NCI-H524 treated with DMSO at 0.1 percent for 48 hours (cell line): ENCODE results near the gene ABCG1.
A peak's percentile ranks its signal among the peaks of the same experiment; 100 is the strongest.
"Not testable (repeated sequence)": the region's sequence is repeated elsewhere in the genome, so short reads cannot be mapped to it uniquely, and the experiment has no call there.

Source experiments
- DNase-seq: peaks from one replicate; lab custom pipeline; 2025; lab: John Stamatoyannopoulos, UW

The ABCG1 gene

DNA sequence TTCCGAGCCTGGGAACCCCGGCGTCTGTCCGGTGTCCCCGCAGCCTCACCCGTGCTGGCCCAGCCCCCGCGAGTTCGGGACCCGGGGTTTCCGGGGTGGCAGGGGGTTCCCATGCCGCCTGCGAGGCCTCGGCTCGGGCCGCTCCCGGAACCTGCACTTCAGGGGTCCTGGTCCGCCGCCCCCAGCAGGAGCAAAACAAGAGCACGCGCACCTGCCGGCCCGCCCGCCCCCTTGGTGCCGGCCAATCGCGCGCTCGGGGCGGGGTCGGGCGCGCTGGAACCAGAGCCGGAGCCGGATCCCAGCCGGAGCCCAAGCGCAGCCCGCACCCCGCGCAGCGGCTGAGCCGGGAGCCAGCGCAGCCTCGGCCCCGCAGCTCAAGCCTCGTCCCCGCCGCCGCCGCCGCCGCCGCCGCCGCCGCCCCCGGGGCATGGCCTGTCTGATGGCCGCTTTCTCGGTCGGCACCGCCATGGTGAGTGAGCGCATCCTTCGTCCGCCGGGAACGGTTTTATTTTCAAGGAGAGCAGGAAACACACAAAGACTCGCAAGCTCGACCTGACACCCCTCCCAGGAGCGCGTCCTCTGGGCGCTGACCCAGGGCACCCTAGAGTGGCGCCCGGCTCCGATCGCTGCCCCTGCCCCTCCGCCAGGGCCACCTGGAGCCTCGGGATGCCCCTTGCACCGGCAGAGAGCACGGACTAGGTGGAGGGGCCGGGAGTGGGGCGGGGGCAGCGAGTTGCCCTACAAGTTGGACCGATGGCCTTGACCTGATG lies at the start of gene ABCG1:
ABCG1 (plus strand) TSS at position 305 of the 770 bp plus-strand sequence; CDS start at position 428, 123 bp downstream.
- DNase-seq, result no peak

GRCh38 chr21:42169758-42170157 lies 49.2 kb upstream of the ABCG1 start:
- DNase-seq, result no peak

GRCh38 chr21:42171091-42172053 lies 47.6 kb upstream of the ABCG1 start:
- no peak for DNase-seq

DNA sequence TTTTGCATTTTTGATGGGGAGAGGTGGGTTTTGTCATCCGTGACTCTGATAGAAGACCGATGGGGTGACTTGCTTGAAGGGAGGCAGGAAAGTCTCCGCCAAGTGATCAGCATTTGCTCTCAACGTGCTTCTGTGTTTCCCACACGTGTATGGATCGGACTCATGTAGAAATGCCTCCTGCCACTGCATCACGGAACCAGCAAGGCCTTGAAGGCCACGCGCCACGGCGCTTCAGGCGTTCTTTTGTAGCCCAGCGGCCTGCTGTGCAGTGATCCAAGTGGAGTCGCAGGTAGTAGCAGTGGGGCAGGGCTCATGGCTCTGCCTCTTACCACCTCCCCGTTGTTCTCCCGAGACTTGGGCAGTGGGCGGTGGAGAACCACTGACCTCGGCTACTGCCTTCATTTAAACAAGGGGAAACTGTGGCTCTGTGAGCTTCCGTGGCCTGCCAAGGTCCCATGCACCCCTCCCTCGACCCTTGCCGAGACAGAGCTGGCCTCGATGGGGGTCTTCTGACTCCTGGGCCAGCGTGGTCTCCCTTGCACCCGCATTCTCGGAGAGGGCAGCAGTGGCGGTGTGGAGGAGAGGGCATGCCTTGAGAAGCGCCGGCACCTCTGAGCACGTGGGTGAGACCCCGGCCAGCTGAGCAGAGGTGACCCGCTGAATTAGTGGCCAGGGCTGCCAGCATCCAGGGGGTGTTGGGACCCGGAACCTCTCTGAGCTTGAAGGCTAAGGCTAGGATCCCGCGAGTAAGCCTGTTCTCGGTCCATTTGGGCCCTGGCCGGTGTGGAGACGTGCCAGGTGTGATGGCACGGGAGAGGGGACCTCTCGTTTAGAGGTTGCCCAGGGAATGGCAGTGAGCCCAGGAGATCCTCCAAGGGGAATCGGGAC lies 46.1 kb upstream of the ABCG1 start:
- no peak for DNase-seq

DNA sequence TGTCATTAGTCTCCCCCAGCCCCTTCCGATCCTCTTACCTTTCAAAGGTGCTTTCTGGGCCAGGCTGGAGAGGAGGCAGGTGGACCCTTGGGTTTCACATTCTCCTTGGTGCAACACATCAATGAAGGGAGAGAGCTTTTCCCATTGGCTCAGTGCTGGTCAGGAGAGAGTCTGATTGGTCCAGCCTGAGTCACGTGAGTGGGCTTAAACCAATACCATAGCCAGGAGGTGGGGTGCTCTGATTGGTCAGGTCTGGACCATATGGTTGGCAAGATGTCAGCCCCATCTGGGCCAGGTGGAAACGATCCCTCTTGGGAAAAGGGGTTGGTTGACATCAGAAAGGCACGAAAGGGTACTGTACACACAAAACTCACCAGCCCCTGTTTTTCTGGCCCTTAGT lies 44.8 kb upstream of the ABCG1 start:
- DNase-seq, result peak; percentile 41

DNA sequence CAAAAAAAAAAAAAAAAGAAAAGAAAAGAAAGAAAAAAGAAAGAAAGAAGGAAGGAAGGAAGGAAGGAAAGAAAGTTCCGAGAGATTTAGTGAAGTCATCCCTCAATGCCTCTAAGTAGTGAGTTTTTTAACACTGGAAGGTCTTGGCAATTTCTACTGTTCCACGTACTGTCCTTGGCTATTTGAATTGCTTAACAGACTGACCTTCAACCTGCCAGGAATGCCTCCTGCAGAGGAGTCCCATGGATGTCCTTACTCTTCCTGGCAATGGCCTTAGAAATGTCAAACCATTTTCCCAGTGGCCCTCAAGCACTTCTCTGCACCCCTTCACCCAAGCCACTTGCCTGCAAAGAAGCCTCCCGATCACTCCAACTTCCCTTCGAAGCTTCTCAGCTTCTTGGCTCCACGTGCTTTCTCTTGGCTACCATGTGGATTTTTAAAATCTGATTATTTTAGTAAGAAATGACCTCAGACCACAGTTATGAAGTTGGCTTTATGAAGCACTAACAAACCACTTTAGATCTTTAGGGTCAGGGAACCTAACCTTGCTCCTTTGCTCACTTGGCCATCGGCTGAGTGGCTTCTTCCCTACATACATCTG lies 43.7 kb upstream of the ABCG1 start:
- DNase-seq, result no peak

DNA sequence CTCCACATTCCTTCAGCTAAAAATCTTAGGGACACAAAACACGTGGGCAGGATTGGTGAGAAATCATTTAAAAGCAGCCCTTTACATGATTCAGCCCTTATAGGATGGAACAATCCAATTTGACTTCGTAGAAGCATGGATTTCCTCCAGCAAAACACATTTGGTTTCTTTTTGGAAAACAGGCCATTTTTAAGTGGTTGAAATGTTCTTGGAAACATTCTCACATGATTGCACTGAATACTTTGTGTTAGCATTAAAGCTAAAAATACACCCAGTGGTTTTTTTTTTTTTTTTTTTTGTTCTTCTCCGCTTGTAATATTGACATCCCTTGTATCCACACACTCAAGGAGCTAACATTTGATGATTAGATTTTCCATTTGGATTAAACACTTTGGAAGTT lies 42.1 kb upstream of the ABCG1 start:
- DNase-seq, result no peak

DNA sequence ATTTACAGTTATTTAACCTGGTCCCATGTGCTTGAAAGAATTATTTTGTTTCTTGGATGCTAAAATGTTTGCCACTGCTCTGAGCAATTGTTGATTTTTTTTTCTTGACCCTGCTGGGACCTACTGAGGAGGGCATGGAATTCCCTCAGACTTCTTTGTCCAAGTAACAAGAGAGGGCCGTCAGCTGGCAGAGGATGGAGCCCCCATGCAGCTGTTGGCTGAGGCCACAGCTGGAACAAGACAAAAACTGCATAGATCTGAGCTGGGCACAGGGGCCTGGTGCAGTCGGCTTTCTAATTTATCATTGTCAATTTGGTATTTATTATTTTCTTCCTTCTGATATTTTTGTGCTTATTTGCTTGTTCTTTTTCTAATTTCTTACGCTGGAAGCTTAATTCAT lies 39.6 kb upstream of the ABCG1 start:
- no peak for DNase-seq

GRCh38 chr21:42180001-42180400 lies 38.9 kb upstream of the ABCG1 start:
- DNase-seq, result not testable (repeated sequence)

DNA sequence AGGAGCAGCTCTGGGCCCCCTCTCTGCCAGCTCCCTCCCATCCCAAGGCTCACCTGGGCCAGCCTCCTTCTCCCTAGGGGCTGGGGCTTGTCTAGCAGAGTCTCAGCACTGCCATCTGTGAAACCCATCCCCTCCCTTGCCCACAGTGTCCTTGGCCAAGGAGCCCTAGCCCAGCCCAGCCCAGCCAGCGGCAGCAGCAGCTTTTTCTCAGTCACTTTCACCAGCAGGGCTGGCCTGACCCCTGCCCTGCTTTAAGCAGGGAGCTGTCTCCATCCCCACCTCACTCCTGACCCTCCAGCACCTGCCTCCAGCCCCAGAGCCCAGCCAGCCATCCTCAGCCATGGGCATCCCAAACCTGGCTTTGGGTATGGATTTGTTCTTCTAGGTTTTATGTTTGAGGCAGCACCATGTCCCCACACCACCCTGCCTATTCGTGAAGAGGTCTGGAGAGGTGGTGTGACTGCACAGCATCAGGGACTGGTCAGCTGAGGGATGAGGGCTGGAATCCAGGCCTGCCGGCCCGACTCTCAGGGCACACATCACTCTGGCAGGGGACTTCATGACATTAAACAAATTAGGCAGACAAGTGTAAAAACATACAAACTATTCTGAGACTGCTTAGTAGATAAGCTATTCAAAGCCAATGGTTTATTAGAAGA lies 36.1 kb upstream of the ABCG1 start:
- no peak for DNase-seq

DNA sequence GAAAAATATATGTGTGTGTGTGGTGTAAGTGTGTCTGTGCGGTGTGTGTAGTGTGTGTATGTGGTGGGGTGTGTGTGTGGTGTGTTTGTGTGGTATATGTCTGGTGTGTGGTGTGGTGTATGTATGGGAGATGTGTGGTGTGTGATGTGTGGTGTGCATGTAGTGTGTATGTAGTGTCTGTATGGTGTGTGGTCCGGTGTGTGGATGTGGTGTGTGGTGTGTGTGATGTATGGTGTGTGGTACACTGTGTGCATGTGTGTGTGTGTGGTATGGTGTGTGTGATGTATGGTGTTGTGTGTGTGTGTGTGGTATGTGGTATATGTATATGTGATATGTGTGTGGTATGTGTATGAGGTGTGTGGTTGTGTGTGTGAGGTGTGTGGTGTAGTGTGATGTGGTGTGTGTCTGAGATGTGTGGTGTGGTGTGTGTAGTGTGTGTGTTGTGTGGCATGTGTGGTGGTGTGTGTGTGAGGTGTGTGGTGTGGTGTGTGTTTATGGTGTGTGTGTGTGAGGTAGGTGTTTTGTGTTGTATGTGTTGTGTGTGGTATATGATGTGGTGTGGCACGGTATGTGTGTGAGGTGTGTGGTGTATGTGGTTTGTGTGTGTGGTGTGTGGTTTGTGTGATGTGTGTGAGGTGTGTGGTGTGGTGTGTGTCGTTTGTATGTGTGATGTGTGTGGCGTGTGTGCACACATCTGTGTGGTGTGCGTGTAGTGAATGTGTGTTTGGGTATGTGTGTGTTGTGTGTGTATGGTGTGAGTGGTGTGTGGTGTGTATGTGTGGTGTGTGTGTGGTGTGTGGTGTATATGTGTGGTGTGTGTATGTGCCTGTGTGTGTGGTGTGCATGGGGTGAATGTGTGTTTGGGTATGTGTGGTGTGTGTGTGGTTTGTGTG lies 35.3 kb upstream of the ABCG1 start:
- DNase-seq, result no peak

DNA sequence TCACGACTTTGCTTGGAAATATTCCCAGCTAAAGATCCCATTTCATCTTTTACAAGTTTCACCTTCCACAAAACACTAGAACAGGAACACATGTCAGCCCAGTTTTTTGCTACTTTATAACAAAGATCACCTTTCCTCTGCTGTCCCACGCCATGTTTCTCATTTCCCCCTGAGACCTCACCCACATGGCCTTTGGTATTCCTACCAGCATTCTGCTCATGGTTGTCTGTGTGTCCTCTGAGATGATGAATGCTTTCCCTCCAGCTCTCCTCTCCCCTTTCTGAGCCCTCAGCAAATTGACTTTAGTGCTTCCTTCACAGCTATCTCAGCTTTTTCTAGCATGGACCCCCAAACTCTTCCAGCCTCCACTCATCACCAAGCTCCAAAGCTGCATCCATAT lies 32.3 kb upstream of the ABCG1 start:
- DNase-seq, result no peak

GRCh38 chr21:42187976-42188653 lies 30.8 kb upstream of the ABCG1 start:
- no peak for DNase-seq

- DNase-seq, result no peak
These were observed 30.3 kb upstream of the ABCG1 start for GRCh38 chr21:42188663-42189062.

GRCh38 chr21:42189431-42189830 lies 29.5 kb upstream of the ABCG1 start:
- no peak for DNase-seq

DNA sequence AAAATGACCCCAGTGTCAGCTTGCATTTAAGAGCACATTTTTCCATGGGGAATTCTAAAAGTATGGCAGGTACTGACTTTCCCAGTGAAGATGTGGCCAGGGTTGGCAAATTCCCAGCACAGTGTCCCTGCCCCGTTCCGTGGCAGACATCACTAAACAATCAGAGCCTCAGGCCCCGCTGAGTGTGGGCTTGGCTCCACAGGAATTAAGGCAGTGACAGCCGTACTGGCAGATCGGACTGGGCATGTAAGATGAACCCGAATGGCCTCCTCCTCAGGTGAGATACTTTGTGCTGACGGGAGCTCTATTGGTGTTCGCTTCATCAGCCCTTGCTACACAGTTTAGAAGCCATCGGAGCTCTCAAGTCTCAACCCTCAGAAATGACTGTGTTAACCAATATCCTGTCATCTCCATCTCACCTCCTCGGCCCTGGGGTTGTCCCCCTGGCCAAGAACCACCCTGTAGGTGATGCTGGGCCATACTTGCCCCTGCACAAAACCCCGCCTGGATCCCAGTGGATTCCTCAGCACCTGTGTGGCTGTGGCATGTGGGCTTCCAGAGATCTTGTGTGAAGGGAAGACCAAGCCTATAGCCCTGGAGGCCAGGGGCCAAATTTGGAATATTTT lies 29.0 kb upstream of the ABCG1 start:
- DNase-seq, result no peak

- no peak for DNase-seq
These were observed 28.5 kb upstream of the ABCG1 start for GRCh38 chr21:42190486-42190863.

DNA sequence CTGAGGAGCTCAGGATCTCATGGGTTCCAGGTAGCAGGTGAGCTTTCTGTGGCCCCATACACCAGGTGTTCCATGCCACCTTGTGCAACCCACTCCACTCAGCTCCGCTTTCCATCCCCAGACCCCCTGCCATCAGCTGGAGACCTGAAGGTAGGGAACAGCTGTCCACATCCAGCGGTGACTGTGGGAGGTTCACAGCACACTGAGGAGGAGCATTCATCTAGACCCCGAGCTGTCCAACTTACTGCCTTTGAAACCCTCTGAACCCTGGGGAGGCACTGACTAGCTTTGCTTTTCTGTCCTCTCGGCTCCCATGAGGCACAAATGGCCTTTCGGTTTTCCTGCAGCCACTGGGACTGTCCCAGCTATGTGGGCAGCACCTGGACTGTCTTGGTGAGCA lies 27.9 kb upstream of the ABCG1 start:
- no peak for DNase-seq
